ENCODE data around the gene LRRC32.

- TF ChIP-seq CTCF (IDR thresholded peaks at IDR 0.05), result no peak
- TF ChIP-seq POLR2A (IDR thresholded peaks at IDR 0.05), result no peak
Observed at GRCh38 chr11:76662656-76663485, 7.7 kb downstream of the LRRC32 start.

Data from uterus (tissue), 2 donors.